Right cardiac atrium (tissue), 5 donors: ENCODE measurements around the gene XCL1. TPM values are rescaled to one million over a fixed set of nuclear protein-coding genes. Genes with fewer than 3 reads are reported as not detected.
"Not testable (repeated sequence)": the region's sequence is repeated elsewhere in the genome, so short reads cannot be mapped to it uniquely, and the experiment has no call there.

Experiments
- ATAC-seq, 2 donors: fragments of 200-7000 bp; cut with Tn5 transposase; one replicate each; pipeline versions ENCODE4 v1.8.0 to v1.9.1; 2020; ENCODE audit warnings: moderate library complexity in 2 of 2, mild to moderate bottlenecking in 1 of 2
- DNase-seq, 3 donors: peaks; one replicate each; pipeline ENCODE4 v3.0.0-alpha.2; 2020
- H3K27ac ChIP-seq: one replicate; pipeline ENCODE4 v1.5.1; 2013; ENCODE audit warnings: mild to moderate bottlenecking, low read length, control low read depth, moderate library complexity
- H3K27me3 ChIP-seq: one replicate; pipeline ENCODE4 v1.6.1; 2013; ENCODE audit not compliant: control insufficient read depth, insufficient read depth
- H3K4me1 ChIP-seq: one replicate; pipeline ENCODE4 v1.6.1; 2013; ENCODE audit warnings: low read length; ENCODE audit not compliant: control insufficient read depth, insufficient read depth
- H3K4me3 ChIP-seq: one replicate; pipeline ENCODE4 v1.5.1; 2013; ENCODE audit warnings: low read length, control low read depth
- H3K9me3 ChIP-seq: one replicate; pipeline ENCODE4 v1.6.1; 2013; ENCODE audit warnings: low read length; ENCODE audit not compliant: control insufficient read depth
- WGBS: extraction: QIAGEN DNeasy Blood & Tissue Kit; methylation state at CpG from one replicate; pipeline ENCODE4 v1.1.7; 2013; 5-methylcytosine and 5-hydroxymethylcytosine counted together
- intact Hi-C, 4 donors: fragments of 100-400 bp; cut with DNase I; formaldehyde crosslinking; loops; one replicate each; pipeline versions ENCODE4 v1.11.0 to v1.14.0; 2022 to 2023
- polyA plus RNA-seq: library from polyadenylated mRNA; stranded (reverse); fragments of 200-250 nt; gene quantifications from one replicate; pipeline ENCODE4 v1.2.3, GENCODE V29; 2013
- total RNA-seq, 4 donors: library from RNA; stranded (reverse); fragmentation: NEBNext Ultra II Directional; extraction: Animal tissue kit (Norgen Biotek cat#: 25700); gene quantifications; one replicate each; pipeline ENCODE4 v1.2.1, GENCODE V29; 2021
- donor health status: healthy with polysubstance abuse.
- donor health status: DM: no; HTN: yes; CAD: no.
- donor health status: DM: no; HTN: no; CAD: no.
- donor health status: DM: no; HTN: yes; CAD: no; lungs with severe emphysema.
- donor health status: DM: yes; HTN: yes; CAD: no.

The XCL1 gene
- total and polyA plus RNA-seq, 5 donors: 0.23 to 0.38 TPM; not detected in 3

DNA sequence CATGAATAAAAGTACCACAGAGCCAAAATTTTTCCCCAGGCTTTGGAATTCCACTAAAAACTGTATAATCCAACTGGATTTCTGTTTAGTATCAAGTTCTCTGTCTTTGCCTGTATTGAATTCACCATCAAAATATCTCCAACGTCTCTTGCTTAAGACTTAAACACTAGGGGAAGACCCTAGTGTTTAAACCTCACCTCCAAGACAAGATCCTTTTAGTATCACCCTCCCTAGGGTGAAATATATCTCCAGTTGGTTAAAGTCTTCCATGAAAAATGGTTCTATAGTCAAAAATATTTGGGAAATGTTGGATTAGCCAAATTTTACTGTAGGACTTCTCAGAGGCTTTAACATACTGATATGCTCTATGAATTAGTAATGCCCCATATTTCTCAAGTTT lies 8.1 kb upstream of the XCL1 start:
- H3K9me3 ChIP-seq: no peaks in the 10 kb centered on the region
- 84% methylated on average over 1 of the region's 1 CpG for WGBS
- H3K4me1 ChIP-seq: no peaks in the 10 kb centered on the region
- DNase-seq (no peak), ATAC-seq (no peak)
- H3K27me3 ChIP-seq: no peaks in the 10 kb centered on the region
- H3K27ac ChIP-seq: no peak overlapping the region
- no peak overlapping the region for H3K4me3 ChIP-seq
- intact Hi-C loops: no loop called here

DNA sequence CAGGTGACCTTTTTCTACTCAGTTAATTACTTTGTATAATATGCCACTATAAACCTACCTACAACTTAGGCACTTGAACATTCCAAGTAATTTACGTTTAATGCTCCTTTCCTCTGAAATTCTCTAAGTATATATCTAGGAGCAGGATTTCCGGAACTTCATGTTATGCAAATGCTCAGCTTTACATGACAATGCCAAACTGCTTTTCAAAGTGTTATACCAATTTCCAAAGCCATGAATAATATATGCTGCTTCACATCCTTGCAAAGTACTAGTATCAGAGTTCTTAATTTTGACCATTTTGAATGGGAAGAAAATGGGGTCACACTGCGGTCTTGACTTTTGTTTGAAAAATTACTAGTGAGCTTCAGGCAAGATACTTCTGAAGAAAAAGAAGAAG lies 5.8 kb upstream of the XCL1 start:
- 75% methylated on average over 3 of the region's 3 CpGs for WGBS
- DNase-seq (no peak), ATAC-seq (no peak)
- Histone ChIP-seq H3K9me3 (no peaks in the 10 kb centered on the region), H3K4me3 (no peak overlapping the region), H3K27me3 (no peaks in the 10 kb centered on the region), H3K4me1 (no peaks in the 10 kb centered on the region), H3K27ac (no peak overlapping the region)
- intact Hi-C loops: loop anchor here in 3 of 4 donors (5.0 to 10.0 kb wide), 4 partner anchors 126 to 228 kb away; no protein-coding TSS in a partner anchor

DNA sequence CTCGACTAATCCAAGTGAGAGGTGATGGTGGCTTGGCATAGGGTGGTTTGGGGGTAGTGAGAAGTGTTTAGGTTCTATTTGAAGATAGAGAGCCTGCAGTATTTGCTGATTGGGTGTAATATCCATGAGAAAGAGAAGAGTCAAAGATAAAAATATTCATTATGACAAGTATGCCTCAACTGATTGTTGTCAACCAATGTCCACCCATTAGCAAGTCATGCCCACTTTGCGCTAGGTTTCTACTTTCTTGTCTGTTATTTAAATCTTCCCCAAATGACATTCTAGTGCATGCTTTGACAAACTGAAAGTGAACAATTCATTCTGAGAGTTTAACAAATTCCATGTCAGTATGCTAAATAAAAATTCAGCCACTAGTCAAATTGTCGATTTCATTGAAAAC lies 3.8 kb upstream of the XCL1 start:
- intact Hi-C loops: loop anchor here in 3 of 4 donors (5.0 to 10.0 kb wide), 4 partner anchors 128 to 230 kb away; no protein-coding TSS in a partner anchor
- ATAC-seq: no peak
- Histone ChIP-seq H3K27ac (no peak overlapping the region), H3K4me3 (no peak overlapping the region), H3K9me3 (no peaks in the 10 kb centered on the region), H3K27me3 (no peaks in the 10 kb centered on the region), H3K4me1 (no peaks in the 10 kb centered on the region)
- DNase-seq: no peak
- 94% methylated on average over 3 of the region's 3 CpGs for WGBS

DNA sequence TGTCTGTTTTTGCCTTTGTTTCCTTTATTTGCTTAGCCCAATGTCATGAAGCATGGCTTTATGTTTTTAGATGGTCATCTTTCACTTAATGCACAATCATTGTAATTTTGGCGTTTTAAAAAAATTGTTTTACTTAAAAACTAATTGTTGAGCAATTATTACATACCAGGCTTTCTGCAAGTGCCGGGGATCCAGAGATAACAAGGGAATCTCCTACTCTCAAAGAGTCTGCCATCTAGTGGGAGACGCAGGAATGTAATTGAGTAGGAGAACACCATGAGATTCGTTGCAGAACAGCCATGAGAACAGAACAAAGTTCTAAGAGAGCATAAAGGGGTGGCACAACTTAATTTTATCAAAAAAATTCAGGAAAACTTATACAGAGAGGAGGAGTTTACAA lies 2.2 kb upstream of the XCL1 start:
- 3% methylated on average over 4 of the region's 4 CpGs for WGBS
- DNase-seq, H3K4me3 ChIP-seq, H3K9me3 ChIP-seq, H3K27me3 ChIP-seq, H3K27ac ChIP-seq, H3K4me1 ChIP-seq: not testable (repeated sequence)
- intact Hi-C loops: loop anchor here in 3 of 4 donors (5.0 to 10.0 kb wide), 4 partner anchors 129 to 232 kb away; no protein-coding TSS in a partner anchor
- peak in 1 of 2 donors; percentile 65 for ATAC-seq

DNA sequence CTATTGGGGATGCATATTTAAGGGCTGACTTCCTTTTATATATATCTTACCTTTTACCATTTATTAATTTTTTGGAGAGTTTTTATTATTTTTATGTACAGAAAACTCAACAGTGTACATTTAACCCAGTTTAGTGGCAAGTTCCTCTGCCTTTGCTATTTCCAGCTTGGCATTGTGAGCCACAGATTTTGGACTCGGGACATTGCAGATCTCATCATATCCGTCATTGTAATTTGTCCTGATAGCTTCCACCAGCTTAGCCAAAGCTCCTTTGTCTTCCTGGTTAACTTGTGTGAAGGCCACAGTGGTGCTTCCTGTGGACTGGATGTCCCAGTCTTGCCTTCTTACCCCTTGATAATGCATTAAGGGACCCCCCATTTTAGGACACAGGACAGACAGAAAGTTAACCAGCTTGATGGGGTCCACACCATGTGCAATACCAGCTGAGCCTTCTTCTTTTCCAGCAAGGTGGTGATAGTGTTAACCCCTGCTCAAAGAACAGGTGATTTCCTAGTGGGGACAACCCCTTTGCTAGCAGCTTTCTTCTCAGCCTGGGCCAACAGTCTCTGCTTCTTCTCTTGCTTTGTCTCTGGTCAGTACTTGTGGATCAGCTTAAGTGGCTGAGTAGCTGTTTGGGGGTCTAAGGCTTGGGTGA lies 2.3 kb downstream of the XCL1 start:
- H3K4me3 ChIP-seq, DNase-seq, H3K27me3 ChIP-seq, H3K4me1 ChIP-seq, ATAC-seq, H3K27ac ChIP-seq, H3K9me3 ChIP-seq: not testable (repeated sequence)
- intact Hi-C loops: loop anchor here in 2 of 4 donors (10.0 kb wide), 2 partner anchors 134 to 144 kb away; no protein-coding TSS in a partner anchor
- WGBS: 38% methylated on average over 2 of the region's 2 CpGs

DNA sequence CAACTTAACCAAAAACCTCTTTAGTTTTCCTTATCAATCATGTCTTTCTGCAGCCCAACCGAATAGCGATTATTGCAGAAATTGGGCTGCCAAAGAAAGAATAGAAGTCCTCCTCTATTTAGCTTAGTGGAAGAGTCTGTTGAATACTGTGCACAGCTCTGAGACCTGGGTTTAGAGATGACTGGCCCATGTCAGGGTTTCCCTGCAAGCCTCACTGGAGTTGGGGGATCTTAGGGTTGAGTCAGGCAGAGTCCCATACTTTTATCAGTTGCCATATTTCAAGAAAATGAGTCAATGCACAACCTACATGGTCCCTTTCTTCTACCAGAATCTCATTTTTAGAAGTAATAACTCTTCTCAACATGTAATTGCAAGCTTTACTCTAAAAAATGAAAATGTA lies 3.9 kb downstream of the XCL1 start:
- H3K27ac ChIP-seq, H3K27me3 ChIP-seq, DNase-seq, ATAC-seq, H3K9me3 ChIP-seq, intact Hi-C loops, H3K4me3 ChIP-seq, H3K4me1 ChIP-seq: not testable (repeated sequence)
- WGBS: 96% methylated on average over 2 of the region's 2 CpGs

DNA sequence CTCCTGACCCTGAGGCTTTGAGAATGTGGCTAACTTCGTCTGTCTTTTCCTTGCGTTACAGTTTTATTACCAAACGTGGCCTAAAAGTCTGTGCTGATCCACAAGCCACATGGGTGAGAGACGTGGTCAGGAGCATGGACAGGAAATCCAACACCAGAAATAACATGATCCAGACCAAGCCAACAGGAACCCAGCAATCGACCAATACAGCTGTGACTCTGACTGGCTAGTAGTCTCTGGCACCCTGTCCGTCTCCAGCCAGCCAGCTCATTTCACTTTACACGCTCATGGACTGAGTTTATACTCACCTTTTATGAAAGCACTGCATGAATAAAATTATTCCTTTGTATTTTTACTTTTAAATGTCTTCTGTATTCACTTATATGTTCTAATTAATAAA lies 4.6 kb downstream of the XCL1 start:
- DNase-seq, H3K4me1 ChIP-seq, H3K27me3 ChIP-seq, intact Hi-C loops, ATAC-seq, H3K9me3 ChIP-seq, H3K4me3 ChIP-seq, H3K27ac ChIP-seq: not testable (repeated sequence)
- WGBS: 68% methylated on average over 7 of the region's 7 CpGs

DNA sequence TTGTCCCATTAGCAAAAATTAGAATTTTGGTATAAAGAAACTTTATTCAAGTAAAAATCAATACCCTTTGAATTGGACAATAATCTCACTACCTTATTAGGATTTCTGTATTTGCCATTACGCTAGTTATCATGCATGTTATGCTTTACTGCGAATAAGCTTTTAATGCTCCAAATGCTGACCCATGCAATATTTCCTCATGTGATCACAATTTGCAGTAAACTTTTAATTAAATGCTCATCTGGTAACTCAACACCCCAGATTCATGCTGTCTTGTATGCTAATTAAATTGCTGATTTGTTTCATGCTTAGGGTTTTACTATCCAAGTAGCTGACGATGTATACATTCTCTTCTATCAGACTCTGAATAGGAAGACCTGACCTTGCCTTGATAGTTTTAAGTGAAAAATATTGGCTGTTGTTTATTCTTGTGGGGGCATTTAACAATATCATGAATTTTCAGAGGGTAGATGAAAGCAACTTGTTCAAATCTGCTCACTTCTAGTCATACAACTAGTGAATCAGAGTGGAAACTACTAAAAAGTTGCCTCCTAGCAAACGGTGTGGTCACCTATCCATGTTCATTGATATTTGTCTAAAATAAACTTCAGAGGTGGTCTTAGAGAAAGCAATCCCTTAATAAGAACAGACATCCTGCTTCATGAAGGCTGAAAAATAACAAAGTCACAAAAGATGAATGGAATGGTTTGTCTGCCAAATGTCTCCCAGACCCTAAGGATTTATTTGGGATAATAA lies 5.6 kb downstream of the XCL1 start:
- DNase-seq (no peak), ATAC-seq (no peak)
- intact Hi-C loops: no loop called here
- H3K27ac ChIP-seq: no peak overlapping the region
- H3K4me3 ChIP-seq: no peak overlapping the region
- H3K27me3 ChIP-seq: no peaks in the 10 kb centered on the region
- 83% methylated on average over 4 of the region's 4 CpGs for WGBS
- H3K4me1 ChIP-seq: peaks cover 3% of the 10 kb centered on the region
- H3K9me3 ChIP-seq: no peaks in the 10 kb centered on the region

DNA sequence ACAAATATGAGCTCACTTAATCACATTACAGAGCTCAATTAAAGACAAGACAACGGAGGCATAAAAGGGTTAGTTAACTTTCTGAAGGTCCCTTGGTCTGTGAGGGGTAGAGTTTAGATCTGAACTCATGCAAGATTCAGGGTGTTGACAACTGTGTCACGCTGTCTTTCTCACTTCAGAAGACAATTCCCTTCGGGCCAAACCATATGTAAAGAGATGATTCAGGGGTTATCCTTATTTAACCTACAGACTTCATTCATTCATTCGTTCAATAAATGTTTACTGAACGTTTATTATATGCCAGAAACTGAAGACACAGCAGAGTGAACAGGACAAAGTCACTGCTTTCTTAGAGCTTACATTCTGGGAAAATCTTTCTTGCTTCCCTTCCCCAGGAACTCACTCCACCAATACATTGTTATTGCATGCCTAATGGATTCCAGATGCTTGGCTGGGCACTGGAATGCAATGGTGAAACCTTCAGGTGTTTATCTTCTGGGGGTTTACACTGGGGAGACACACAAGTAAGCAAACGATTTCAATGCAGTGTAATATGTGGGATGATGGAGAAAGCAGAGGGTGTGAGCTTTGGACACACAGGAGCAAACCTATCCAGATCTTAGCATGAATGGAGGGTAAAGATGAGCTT lies 6.4 kb downstream of the XCL1 start:
- intact Hi-C loops: no loop called here
- Histone ChIP-seq H3K4me3 (no peak overlapping the region), H3K4me1 (peaks cover 3% of the 10 kb centered on the region), H3K27me3 (no peaks in the 10 kb centered on the region), H3K9me3 (no peaks in the 10 kb centered on the region), H3K27ac (no peak overlapping the region)
- no peak for DNase-seq
- ATAC-seq: no peak
- 48% methylated on average over 6 of the region's 6 CpGs for WGBS

DNA sequence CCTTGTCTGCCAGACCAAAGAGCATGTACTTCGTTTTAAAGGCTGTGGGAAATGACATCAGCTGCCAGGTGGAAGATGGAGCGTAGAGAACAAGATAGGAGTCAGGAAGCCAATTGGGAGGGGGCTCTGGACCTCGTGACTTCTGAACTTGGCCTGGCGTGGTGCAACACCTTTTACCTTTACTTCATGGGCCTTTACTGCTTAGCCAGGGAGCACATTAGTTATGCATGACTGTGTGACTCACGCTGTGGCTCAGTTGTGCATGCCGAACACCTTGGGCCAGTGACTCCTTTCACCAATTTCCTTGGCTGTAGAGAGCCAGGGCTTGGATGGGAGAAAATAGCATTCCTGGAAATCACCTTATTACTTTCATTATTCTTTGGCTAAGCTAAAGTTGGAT lies 7.2 kb downstream of the XCL1 start:
- H3K4me1 ChIP-seq: peaks cover 2% of the 10 kb centered on the region
- DNase-seq (no peak), ATAC-seq (no peak)
- H3K27me3 ChIP-seq: no peaks in the 10 kb centered on the region
- WGBS: 87% methylated on average over 6 of the region's 6 CpGs
- no peak overlapping the region for H3K4me3 ChIP-seq
- H3K9me3 ChIP-seq: no peaks in the 10 kb centered on the region
- intact Hi-C loops: no loop called here
- no peak overlapping the region for H3K27ac ChIP-seq

DNA sequence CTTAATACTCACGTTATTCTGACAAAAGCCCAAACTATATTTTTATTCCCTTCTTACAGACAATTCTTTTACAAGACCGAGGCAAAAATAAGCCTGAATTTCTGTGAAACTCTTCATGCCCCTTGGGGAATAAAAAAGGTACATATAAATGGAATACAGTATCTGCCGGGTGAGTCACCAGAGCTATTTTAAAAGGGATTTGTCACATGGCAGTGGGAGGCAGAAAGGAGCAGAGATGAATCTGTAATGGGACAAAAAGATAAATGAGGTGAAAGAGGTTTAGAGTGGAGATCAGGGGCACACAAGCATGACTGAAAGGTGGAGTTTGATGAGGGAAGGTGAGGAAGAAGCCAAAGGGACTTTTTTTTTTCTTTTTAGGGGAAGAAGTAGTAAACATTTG lies 8.8 kb downstream of the XCL1 start:
- no peaks in the 10 kb centered on the region for H3K4me1 ChIP-seq
- 59% methylated on average over 3 of the region's 3 CpGs for WGBS
- intact Hi-C loops: no loop called here
- no peak for ATAC-seq
- no peak overlapping the region for H3K4me3 ChIP-seq
- H3K27me3 ChIP-seq: no peaks in the 10 kb centered on the region
- DNase-seq: no peak
- no peaks in the 10 kb centered on the region for H3K9me3 ChIP-seq
- H3K27ac ChIP-seq: no peak overlapping the region
